HEK293T (cell line): ENCODE measurements around the gene TMTC2.

Source experiments
- BHLHE40 ChIP-seq: fragments of 450-650 bp; IDR thresholded peaks from 2 replicates; pipeline ENCODE4 v1.6.1; 2016; ENCODE audit warnings: mild to moderate bottlenecking, moderate library complexity, borderline replicate concordance
- ELF4 ChIP-seq: fragments of 450-650 bp; IDR thresholded peaks from 2 replicates; pipeline ENCODE4 v1.6.1; 2017; ENCODE audit warnings: antibody characterized with exemption
- FOXA1 ChIP-seq: fragments of 450-650 bp; IDR thresholded peaks from 2 replicates; pipeline ENCODE4 v1.6.1; 2016; ENCODE audit warnings: mild to moderate bottlenecking
- FOXK2 ChIP-seq: fragments of 450-650 bp; IDR thresholded peaks from 2 replicates; pipeline ENCODE4 v1.6.1; 2016; ENCODE audit warnings: mild to moderate bottlenecking
- FOXM1 ChIP-seq: fragments of 450-650 bp; IDR thresholded peaks from 2 replicates; pipeline ENCODE4 v1.6.1; 2017; ENCODE audit warnings: mild to moderate bottlenecking, borderline replicate concordance
- NFRKB ChIP-seq: fragments of 450-650 bp; IDR thresholded peaks from 2 replicates; pipeline ENCODE4 v1.6.1; 2016; ENCODE audit warnings: mild to moderate bottlenecking, moderate library complexity
- SP1 ChIP-seq: fragments of 450-650 bp; IDR thresholded peaks from 2 replicates; pipeline ENCODE4 v1.6.1; 2017
- SUZ12 ChIP-seq: fragments of 450-650 bp; IDR thresholded peaks from 2 replicates; pipeline ENCODE4 v1.6.1; 2016; ENCODE audit warnings: mild to moderate bottlenecking
- TARDBP ChIP-seq: fragments of 450-650 bp; IDR thresholded peaks from 2 replicates; pipeline ENCODE4 v1.6.1; 2016
- TF ChIP-seq, protein P1 (sequence below): fragments of 450-650 bp; IDR thresholded peaks from 2 replicates; pipeline ENCODE4 v1.6.1; 2016

DNA sequence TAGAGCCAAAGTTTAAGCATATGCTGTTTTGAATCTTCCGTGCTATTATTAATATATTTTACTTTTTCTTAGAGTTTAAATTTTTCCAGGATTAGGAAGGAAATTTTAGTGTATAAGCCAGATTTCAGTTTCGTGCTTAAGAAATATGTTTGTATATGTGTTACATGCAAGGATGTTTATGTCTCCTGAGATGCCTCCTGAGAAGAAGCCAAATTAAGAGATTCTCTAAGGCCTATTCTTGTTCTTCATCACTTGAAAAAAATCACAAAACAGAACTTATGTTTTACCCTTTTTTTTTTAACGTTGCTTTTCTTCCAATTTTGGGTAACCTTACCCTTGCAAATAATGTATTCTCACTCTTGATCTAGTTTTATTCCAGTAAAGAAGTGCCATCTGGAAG, 412.7 kb downstream of the TMTC2 start:
- TF ChIP-seq TARDBP: no peak
- no peak for TF ChIP-seq ELF4
- no peak for TF ChIP-seq SP1
- no peak for TF ChIP-seq SUZ12
- no peak for TF ChIP-seq NFRKB
- no peak for TF ChIP-seq FOXM1
- no peak for TF ChIP-seq FOXA1
- TF ChIP-seq FOXK2: no peak
- TF ChIP-seq BHLHE40: no peak
- TF ChIP-seq, protein P1, sequence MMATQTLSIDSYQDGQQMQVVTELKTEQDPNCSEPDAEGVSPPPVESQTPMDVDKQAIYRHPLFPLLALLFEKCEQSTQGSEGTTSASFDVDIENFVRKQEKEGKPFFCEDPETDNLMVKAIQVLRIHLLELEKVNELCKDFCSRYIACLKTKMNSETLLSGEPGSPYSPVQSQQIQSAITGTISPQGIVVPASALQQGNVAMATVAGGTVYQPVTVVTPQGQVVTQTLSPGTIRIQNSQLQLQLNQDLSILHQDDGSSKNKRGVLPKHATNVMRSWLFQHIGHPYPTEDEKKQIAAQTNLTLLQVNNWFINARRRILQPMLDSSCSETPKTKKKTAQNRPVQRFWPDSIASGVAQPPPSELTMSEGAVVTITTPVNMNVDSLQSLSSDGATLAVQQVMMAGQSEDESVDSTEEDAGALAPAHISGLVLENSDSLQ: no peak
